Loucy (cell line): ENCODE measurements around the gene GAREM2.

Experiments
- H2AFZ ChIP-seq: fragments of 200-600 bp; sonication (generic); 2 replicates; pipeline ENCODE4 v1.6.0; 2016; ENCODE audit warnings: antibody characterized with exemption, mild to moderate bottlenecking, low read length, moderate library complexity
- H3F3A ChIP-seq: fragments of 200-600 bp; 2 replicates; pipeline ENCODE4 v1.6.0; 2016; ENCODE audit warnings: antibody characterized with exemption, low read depth, mild to moderate bottlenecking
- H3K27me3 ChIP-seq: fragments of 200-600 bp; sonication (generic); 2 replicates; pipeline ENCODE4 v1.6.1; 2014; ENCODE audit warnings: low read length, mild to moderate bottlenecking; ENCODE audit not compliant: insufficient read depth, poor library complexity, severe bottlenecking
- H3K36me3 ChIP-seq: fragments of 200-600 bp; sonication (generic); 2 replicates; pipeline ENCODE4 v1.6.1; 2016; ENCODE audit warnings: low read length; ENCODE audit not compliant: insufficient read depth
- H3K4me1 ChIP-seq: fragments of 200-600 bp; sonication (generic); 2 replicates; pipeline ENCODE4 v1.5.1; 2014; ENCODE audit warnings: low read length, mild to moderate bottlenecking; ENCODE audit not compliant: insufficient read depth, poor library complexity, severe bottlenecking
- H3K4me2 ChIP-seq: fragments of 200-600 bp; sonication (generic); 2 replicates; pipeline ENCODE4 v1.6.0; 2014; ENCODE audit warnings: antibody characterized with exemption, low read length, low read depth, mild to moderate bottlenecking; ENCODE audit not compliant: poor library complexity, severe bottlenecking
- H3K4me3 ChIP-seq: fragments of 200-600 bp; sonication (generic); 2 replicates; pipeline ENCODE4 v1.5.1; 2014; ENCODE audit warnings: low read length, mild to moderate bottlenecking, mixed read lengths; ENCODE audit not compliant: poor library complexity, severe bottlenecking
- H3K79me2 ChIP-seq: fragments of 200-600 bp; sonication (generic); 2 replicates; pipeline ENCODE4 v1.6.1; 2014; ENCODE audit warnings: low read length; ENCODE audit not compliant: insufficient read depth
- H3K9ac ChIP-seq: fragments of 200-600 bp; sonication (generic); 2 replicates; pipeline ENCODE4 v1.6.0; 2014; ENCODE audit warnings: mild to moderate bottlenecking, low read depth, low read length, moderate library complexity; ENCODE audit not compliant: poor library complexity, severe bottlenecking
- H3K9me2 ChIP-seq: fragments of 200-600 bp; sonication (generic); replicated peaks from 2 replicates; pipeline ENCODE4 v1.6.1; 2016; ENCODE audit warnings: low read depth, low read length, mixed read lengths
- H3K9me3 ChIP-seq: fragments of 200-600 bp; sonication (generic); 2 replicates; pipeline ENCODE4 v1.6.1; 2014; ENCODE audit warnings: mild to moderate bottlenecking, antibody characterized with exemption, low read length, low read depth; ENCODE audit not compliant: insufficient read depth
- H4K20me1 ChIP-seq: fragments of 200-600 bp; sonication (generic); 2 replicates; pipeline ENCODE4 v1.6.0; 2014; ENCODE audit warnings: antibody characterized with exemption, low read length, mild to moderate bottlenecking; ENCODE audit not compliant: insufficient read depth, poor library complexity, severe bottlenecking
- CTCF ChIP-seq: fragments of 200-600 bp; sonication (generic); conservative IDR thresholded peaks from 2 replicates; pipeline ENCODE4 v1.5.1; 2014; ENCODE audit warnings: mild to moderate bottlenecking, antibody characterized with exemption, low read length
- EZH2phosphoT487 ChIP-seq: fragments of 200-600 bp; IDR thresholded peaks from 2 replicates; pipeline ENCODE4 v1.6.1; 2018; ENCODE audit warnings: antibody characterized with exemption, mild to moderate bottlenecking, moderate library complexity, borderline replicate concordance

GAREM2 gene

GRCh38 chr2:26196683-26197418 lies 24.0 kb downstream of the GAREM2 start:
- no peaks in the 10 kb centered on the region for H3K9me3 ChIP-seq
- TF ChIP-seq EZH2phosphoT487: no peak
- TF ChIP-seq CTCF: no peak
- peaks cover 92% of the 10 kb centered on the region; the same call in 1 of the 2 replicates for H3K36me3 ChIP-seq
- H3K9ac ChIP-seq: no peak overlapping the region
- H3F3A ChIP-seq: no peaks in the 10 kb centered on the region
- H3K27me3 ChIP-seq: no peaks in the 10 kb centered on the region
- no peaks in the 10 kb centered on the region for H3K4me1 ChIP-seq
- H3K4me2 ChIP-seq: no peak overlapping the region
- H4K20me1 ChIP-seq: no peaks in the 10 kb centered on the region
- no peak overlapping the region for H3K4me3 ChIP-seq
- H2AFZ ChIP-seq: no peak overlapping the region
- H3K9me2 ChIP-seq: no peaks in the 10 kb centered on the region
- H3K79me2 ChIP-seq: no peaks in the 10 kb centered on the region

DNA sequence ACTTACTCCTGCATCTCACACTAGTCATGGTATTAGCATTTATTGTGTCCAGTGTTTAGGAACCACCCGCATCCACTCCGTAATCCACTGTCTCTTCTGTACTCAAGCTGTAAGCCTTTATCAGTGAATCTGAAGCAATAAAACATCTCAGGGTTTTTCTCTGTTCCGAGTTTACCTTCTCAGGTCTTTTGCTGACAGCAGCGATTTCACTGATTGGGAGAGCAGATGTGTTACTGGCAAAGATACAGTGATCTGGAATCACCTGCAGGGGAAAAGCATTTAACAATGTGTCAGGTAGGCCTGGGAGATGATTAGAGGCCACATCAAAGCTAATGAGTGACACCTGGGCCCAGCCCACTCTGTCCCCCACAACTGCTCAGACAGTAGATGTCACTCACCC lies 24.6 kb downstream of the GAREM2 start:
- H3K4me2 ChIP-seq: no peak overlapping the region

DNA sequence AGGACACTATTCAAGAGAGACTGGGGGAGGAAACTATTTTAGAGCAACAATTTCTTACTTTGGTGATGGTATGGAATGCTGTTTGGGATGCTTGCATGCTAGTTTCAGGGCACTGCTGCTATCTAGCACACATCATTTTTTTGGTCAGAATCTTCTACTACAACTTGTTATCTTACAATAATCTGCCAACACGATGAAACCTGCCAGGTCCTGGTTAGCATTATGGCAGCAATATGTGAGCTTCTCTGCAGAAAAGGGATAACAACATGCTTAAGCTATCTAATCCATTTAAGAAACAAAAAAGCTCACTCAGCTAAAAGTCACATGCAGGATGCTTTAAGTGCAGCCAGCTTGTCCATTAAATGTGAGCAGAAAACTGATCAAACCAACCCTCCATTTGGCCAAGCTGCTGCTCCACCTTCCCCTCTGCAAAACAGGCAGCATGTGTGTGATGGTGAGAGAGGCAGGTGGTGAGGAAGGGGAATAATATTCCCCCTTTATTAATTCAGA lies 30.1 kb downstream of the GAREM2 start:
- TF ChIP-seq CTCF (no peak), EZH2phosphoT487 (no peak)
- H3K4me2 ChIP-seq: no peak overlapping the region

More for the DNA sequence above, 24.6 kb downstream of the GAREM2 start:
- TF ChIP-seq CTCF: no peak
- TF ChIP-seq EZH2phosphoT487: no peak
- H3K9ac ChIP-seq: no peak overlapping the region
- H3K4me1 ChIP-seq: no peaks in the 10 kb centered on the region
- H3K27me3 ChIP-seq: no peaks in the 10 kb centered on the region
- no peaks in the 10 kb centered on the region for H3K79me2 ChIP-seq
- H3F3A ChIP-seq: no peaks in the 10 kb centered on the region
- no peak overlapping the region for H2AFZ ChIP-seq
- peaks cover 94% of the 10 kb centered on the region; the same call in 1 of the 2 replicates for H3K36me3 ChIP-seq
- H3K4me3 ChIP-seq: no peak overlapping the region
- no peaks in the 10 kb centered on the region for H3K9me3 ChIP-seq
- no peaks in the 10 kb centered on the region for H3K9me2 ChIP-seq
- no peaks in the 10 kb centered on the region for H4K20me1 ChIP-seq

More for the DNA sequence above, 30.1 kb downstream of the GAREM2 start:
- Histone ChIP-seq H3K9me3 (no peaks in the 10 kb centered on the region), H3K4me3 (no peak overlapping the region), H3K4me1 (no peaks in the 10 kb centered on the region), H4K20me1 (no peaks in the 10 kb centered on the region), H3K79me2 (no peaks in the 10 kb centered on the region), H3K9ac (no peak overlapping the region), H3K27me3 (no peaks in the 10 kb centered on the region), H2AFZ (no peak overlapping the region), H3F3A (no peaks in the 10 kb centered on the region), H3K9me2 (no peaks in the 10 kb centered on the region), H3K36me3 (peaks cover 84% of the 10 kb centered on the region; the same call in 1 of the 2 replicates)
